Liver (tissue), 9 donors: ENCODE measurements around the gene CHRNA4. TPM values are rescaled to one million over a fixed set of nuclear protein-coding genes. Genes with fewer than 3 reads are reported as not detected.

Experiments
- DNase-seq: peaks from one replicate; pipeline ENCODE4 v3.0.0-alpha.2; 2017; ENCODE audit warnings: low spot score
- H3K27ac ChIP-seq, 2 donors: one replicate each; pipeline ENCODE4 v1.7.0; 2013; ENCODE audit warnings: inconsistent platforms in 2 of 2, low read length in 2 of 2, control low read depth in 1 of 2, low read depth in 1 of 2, mild to moderate bottlenecking in 1 of 2
- H3K27me3 ChIP-seq, 4 donors: one replicate each; pipeline versions ENCODE4 v1.6.1 to v1.7.0; 2013; ENCODE audit warnings: low read length in 3 of 4, inconsistent platforms in 1 of 4, mild to moderate bottlenecking in 1 of 4, moderate library complexity in 1 of 4; ENCODE audit not compliant: control insufficient read depth in 4 of 4, insufficient read depth in 4 of 4
- H3K36me3 ChIP-seq, 4 donors: one replicate each; pipeline versions ENCODE4 v1.6.1 to v1.7.0; 2013; ENCODE audit warnings: low read length in 3 of 4, mild to moderate bottlenecking in 3 of 4, low read depth in 1 of 4, moderate library complexity in 1 of 4; ENCODE audit not compliant: control insufficient read depth in 4 of 4, insufficient read depth in 3 of 4
- H3K4me1 ChIP-seq, 4 donors: one replicate each; pipeline versions ENCODE4 v1.6.1 to v1.7.0; 2013; ENCODE audit warnings: low read length in 3 of 4, mild to moderate bottlenecking in 3 of 4, moderate library complexity in 1 of 4; ENCODE audit not compliant: control insufficient read depth in 4 of 4, insufficient read depth in 4 of 4
- H3K4me3 ChIP-seq, 3 donors: one replicate each; pipeline versions ENCODE4 v1.6.1 to v1.7.0; 2013; ENCODE audit warnings: low read length in 3 of 3, control low read depth in 1 of 3, low read depth in 1 of 3, mild to moderate bottlenecking in 1 of 3
- H3K9ac ChIP-seq, 2 donors: one replicate each; pipeline ENCODE4 v1.7.0; 2013; ENCODE audit warnings: low read length in 2 of 2, mild to moderate bottlenecking in 2 of 2, moderate library complexity in 2 of 2, control low read depth in 1 of 2, low read depth in 1 of 2
- H3K9me3 ChIP-seq, 4 donors: one replicate each; pipeline versions ENCODE4 v1.6.1 to v1.7.0; 2013; ENCODE audit warnings: low read length in 3 of 4; ENCODE audit not compliant: control insufficient read depth in 4 of 4
- FOXA1 ChIP-seq: IDR thresholded peaks from 2 replicates; pipeline ENCODE4 v1.6.1; 2016; ENCODE audit warnings: antibody characterized with exemption
- FOXA2 ChIP-seq: IDR thresholded peaks from 2 replicates; pipeline ENCODE4 v1.6.1; 2016; ENCODE audit warnings: antibody characterized with exemption
- GABPA ChIP-seq, 2 donors: IDR thresholded peaks in 1 of 2; conservative IDR thresholded peaks in 1 of 2; 2 replicates each; pipeline ENCODE4 v1.6.1; 2016; ENCODE audit warnings: antibody characterized with exemption in 2 of 2, mild to moderate bottlenecking in 1 of 2, moderate library complexity in 1 of 2
- HNF4A ChIP-seq, 2 donors: conservative IDR thresholded peaks; 2 replicates each; pipeline ENCODE4 v1.6.1; 2016; ENCODE audit warnings: antibody characterized with exemption in 2 of 2, mild to moderate bottlenecking in 2 of 2
- HNF4G ChIP-seq: IDR thresholded peaks from 2 replicates; pipeline ENCODE4 v1.6.1; 2016; ENCODE audit warnings: antibody characterized with exemption
- JUND ChIP-seq, 2 donors: IDR thresholded peaks; 2 replicates each; pipeline ENCODE4 v1.6.1; 2016; ENCODE audit warnings: antibody characterized with exemption in 2 of 2
- RXRA ChIP-seq, 2 donors: IDR thresholded peaks; 2 replicates each; pipeline ENCODE4 v1.6.1; 2017 to 2018; ENCODE audit warnings: antibody characterized with exemption in 2 of 2, mild to moderate bottlenecking in 1 of 2
- SP1 ChIP-seq: IDR thresholded peaks from 2 replicates; pipeline ENCODE4 v1.6.1; 2018; ENCODE audit warnings: antibody characterized with exemption, mild to moderate bottlenecking
- TAF1 ChIP-seq: conservative IDR thresholded peaks from 2 replicates; pipeline ENCODE4 v1.6.1; 2016; ENCODE audit warnings: antibody characterized with exemption, mild to moderate bottlenecking
- YY1 ChIP-seq: IDR thresholded peaks from 2 replicates; pipeline ENCODE4 v1.6.1; 2016; ENCODE audit warnings: antibody characterized with exemption, mild to moderate bottlenecking
- WGBS: extraction: QIAGEN DNeasy Blood & Tissue Kit; methylation state at CpG from one replicate; pipeline ENCODE4 v1.1.7; 2013; 5-methylcytosine and 5-hydroxymethylcytosine counted together
- polyA plus RNA-seq, 2 donors: library from polyadenylated mRNA; stranded (reverse) in 1 of 2; unstranded in 1 of 2; fragments of 200-250 nt in 1 of 2; fragments of >200 nt in 1 of 2; fragmentation: Nextera tagmentation in 1 of 2; extraction: Ambion mirVana in 1 of 2; gene quantifications; one replicate each; pipeline versions ENCODE4 v1.2.1 to v1.2.3, GENCODE V29; 2013 to 2015
- total RNA-seq, 2 donors: library from RNA; depleted of rRNA; stranded (reverse); fragments of >200 nt; gene quantifications; one replicate each; pipeline ENCODE4 v1.2.3, GENCODE V29; 2014
- TF ChIP-seq, protein P1 (sequence below): IDR thresholded peaks from 2 replicates; pipeline ENCODE4 v1.6.1; 2016; ENCODE audit warnings: antibody characterized with exemption
- TF ChIP-seq, protein P2 (sequence below): fragments of 150-350 bp; IDR thresholded peaks from 2 replicates; pipeline ENCODE4 v1.5.1; 2017; ENCODE audit warnings: improper control_type of control experiment, low read depth, low read length; ENCODE audit not compliant: missing input control
- TF ChIP-seq, protein P3 (sequence below): IDR thresholded peaks from 2 replicates; pipeline ENCODE4 v1.6.1; 2016; ENCODE audit warnings: antibody characterized with exemption
- TF ChIP-seq, protein P4 (sequence below): IDR thresholded peaks from 2 replicates; pipeline ENCODE4 v1.6.1; 2016; ENCODE audit warnings: antibody characterized with exemption, mild to moderate bottlenecking
- donor health status: healthy.
- donor health status: healthy.
- donor health status: healthy.
- donor health status: healthy.
- donor health status: healthy.

Gene CHRNA4
- total and polyA plus RNA-seq, 4 donors: 3.2 to 23.3 (median 6.4) TPM; not detected in 1

DNA sequence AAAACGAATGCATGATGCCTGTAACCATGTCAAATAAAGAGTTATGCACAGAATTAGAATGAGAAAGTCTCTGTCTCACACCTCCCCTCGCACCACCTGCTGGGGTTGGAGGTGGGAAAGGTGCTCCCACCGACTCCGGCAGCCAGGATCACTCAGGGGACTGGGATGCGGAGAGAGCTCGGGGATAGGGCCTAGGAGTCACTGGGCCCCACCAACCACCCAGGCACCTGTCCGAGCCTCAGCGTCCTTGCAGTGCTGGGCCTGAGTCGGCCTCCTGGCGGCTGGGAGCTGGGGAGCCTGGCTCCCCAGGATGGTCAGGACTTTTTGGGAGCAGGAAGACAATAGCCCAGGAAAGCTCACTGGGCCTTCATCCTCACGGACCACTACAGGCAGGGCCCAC is 22.4 kb upstream of the CHRNA4 start:
- no peak for TF ChIP-seq SP1
- TF ChIP-seq GABPA (IDR thresholded peaks at IDR 0.05 in 1 of 2, conservative IDR thresholded peaks at IDR 0.05 in 1 of 2): no peak
- TF ChIP-seq, protein P1, sequence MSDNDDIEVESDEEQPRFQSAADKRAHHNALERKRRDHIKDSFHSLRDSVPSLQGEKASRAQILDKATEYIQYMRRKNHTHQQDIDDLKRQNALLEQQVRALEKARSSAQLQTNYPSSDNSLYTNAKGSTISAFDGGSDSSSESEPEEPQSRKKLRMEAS: no peak
- no peak for TF ChIP-seq HNF4G
- TF ChIP-seq, protein P2, sequence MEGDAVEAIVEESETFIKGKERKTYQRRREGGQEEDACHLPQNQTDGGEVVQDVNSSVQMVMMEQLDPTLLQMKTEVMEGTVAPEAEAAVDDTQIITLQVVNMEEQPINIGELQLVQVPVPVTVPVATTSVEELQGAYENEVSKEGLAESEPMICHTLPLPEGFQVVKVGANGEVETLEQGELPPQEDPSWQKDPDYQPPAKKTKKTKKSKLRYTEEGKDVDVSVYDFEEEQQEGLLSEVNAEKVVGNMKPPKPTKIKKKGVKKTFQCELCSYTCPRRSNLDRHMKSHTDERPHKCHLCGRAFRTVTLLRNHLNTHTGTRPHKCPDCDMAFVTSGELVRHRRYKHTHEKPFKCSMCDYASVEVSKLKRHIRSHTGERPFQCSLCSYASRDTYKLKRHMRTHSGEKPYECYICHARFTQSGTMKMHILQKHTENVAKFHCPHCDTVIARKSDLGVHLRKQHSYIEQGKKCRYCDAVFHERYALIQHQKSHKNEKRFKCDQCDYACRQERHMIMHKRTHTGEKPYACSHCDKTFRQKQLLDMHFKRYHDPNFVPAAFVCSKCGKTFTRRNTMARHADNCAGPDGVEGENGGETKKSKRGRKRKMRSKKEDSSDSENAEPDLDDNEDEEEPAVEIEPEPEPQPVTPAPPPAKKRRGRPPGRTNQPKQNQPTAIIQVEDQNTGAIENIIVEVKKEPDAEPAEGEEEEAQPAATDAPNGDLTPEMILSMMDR: no peak

DNA sequence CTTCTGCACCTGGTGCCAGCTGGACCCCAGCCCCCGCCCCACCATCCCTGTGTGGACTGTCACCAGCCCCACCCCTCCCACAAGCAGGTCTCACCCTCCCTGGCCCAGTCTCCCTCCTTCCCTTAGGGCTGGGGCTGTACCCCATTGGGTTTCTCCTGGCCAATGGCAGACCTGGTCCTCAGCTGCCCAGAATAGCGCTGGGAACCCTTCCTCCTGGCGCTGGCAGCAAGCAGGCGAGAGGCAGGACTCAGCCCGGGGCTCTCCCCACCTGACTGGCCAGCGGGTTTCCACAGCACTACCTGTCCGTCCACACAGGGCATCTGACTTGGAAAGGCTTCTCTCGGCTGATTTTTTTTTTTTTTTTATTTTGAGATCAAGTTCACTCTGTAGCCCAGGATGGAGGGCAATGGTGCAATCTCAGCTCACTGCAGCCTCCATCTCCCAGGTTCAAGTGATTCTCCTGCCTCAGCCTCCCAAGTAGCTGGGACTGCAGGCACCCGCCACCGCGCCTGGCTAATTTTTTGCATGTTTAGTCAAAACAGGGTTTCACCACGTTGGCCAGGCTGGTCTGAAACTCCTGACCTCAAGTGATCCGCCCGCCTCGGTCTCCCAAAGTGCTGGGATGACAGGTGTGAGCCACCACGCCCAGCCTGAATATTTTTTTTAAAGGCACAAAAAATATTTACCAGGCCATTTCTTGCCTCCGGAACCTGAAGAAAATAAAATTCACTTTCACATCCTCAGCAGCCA is 21.6 kb upstream of the CHRNA4 start:
- TF ChIP-seq HNF4G (no peak), HNF4A (conservative IDR thresholded peaks at IDR 0.05) (no peak), TAF1 (no peak), YY1 (no peak), SP1 (no peak), GABPA (IDR thresholded peaks at IDR 0.05 in 1 of 2, conservative IDR thresholded peaks at IDR 0.05 in 1 of 2) (no peak), FOXA2 (no peak), FOXA1 (no peak), JUND (IDR thresholded peaks at IDR 0.05) (no peak), RXRA (IDR thresholded peaks at IDR 0.05) (no peak)
- TF ChIP-seq, protein P3, sequence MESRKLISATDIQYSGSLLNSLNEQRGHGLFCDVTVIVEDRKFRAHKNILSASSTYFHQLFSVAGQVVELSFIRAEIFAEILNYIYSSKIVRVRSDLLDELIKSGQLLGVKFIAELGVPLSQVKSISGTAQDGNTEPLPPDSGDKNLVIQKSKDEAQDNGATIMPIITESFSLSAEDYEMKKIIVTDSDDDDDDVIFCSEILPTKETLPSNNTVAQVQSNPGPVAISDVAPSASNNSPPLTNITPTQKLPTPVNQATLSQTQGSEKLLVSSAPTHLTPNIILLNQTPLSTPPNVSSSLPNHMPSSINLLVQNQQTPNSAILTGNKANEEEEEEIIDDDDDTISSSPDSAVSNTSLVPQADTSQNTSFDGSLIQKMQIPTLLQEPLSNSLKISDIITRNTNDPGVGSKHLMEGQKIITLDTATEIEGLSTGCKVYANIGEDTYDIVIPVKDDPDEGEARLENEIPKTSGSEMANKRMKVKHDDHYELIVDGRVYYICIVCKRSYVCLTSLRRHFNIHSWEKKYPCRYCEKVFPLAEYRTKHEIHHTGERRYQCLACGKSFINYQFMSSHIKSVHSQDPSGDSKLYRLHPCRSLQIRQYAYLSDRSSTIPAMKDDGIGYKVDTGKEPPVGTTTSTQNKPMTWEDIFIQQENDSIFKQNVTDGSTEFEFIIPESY: no peak
- TF ChIP-seq, protein P2: no peak
- TF ChIP-seq, protein P1: no peak
- TF ChIP-seq, protein P4, sequence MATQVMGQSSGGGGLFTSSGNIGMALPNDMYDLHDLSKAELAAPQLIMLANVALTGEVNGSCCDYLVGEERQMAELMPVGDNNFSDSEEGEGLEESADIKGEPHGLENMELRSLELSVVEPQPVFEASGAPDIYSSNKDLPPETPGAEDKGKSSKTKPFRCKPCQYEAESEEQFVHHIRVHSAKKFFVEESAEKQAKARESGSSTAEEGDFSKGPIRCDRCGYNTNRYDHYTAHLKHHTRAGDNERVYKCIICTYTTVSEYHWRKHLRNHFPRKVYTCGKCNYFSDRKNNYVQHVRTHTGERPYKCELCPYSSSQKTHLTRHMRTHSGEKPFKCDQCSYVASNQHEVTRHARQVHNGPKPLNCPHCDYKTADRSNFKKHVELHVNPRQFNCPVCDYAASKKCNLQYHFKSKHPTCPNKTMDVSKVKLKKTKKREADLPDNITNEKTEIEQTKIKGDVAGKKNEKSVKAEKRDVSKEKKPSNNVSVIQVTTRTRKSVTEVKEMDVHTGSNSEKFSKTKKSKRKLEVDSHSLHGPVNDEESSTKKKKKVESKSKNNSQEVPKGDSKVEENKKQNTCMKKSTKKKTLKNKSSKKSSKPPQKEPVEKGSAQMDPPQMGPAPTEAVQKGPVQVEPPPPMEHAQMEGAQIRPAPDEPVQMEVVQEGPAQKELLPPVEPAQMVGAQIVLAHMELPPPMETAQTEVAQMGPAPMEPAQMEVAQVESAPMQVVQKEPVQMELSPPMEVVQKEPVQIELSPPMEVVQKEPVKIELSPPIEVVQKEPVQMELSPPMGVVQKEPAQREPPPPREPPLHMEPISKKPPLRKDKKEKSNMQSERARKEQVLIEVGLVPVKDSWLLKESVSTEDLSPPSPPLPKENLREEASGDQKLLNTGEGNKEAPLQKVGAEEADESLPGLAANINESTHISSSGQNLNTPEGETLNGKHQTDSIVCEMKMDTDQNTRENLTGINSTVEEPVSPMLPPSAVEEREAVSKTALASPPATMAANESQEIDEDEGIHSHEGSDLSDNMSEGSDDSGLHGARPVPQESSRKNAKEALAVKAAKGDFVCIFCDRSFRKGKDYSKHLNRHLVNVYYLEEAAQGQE: no peak
- no peak overlapping the region for H3K9ac ChIP-seq
- H3K9me3 ChIP-seq: peaks cover 3 to 14% (median 5%) of the 10 kb centered on the region in 4 donors
- H3K27me3 ChIP-seq: no peaks in the 10 kb centered on the region
- WGBS: 57% methylated on average over 17 of the region's 17 CpGs
- peaks cover 0 to 4% (median 0%) of the 10 kb centered on the region in 4 donors for H3K4me1 ChIP-seq
- H3K27ac ChIP-seq: no peak overlapping the region
- no peaks in the 10 kb centered on the region for H3K36me3 ChIP-seq
- H3K4me3 ChIP-seq: no peak overlapping the region
- no peak for DNase-seq

More for the DNA sequence above, 22.4 kb upstream of the CHRNA4 start:
- Histone ChIP-seq H3K27me3 (no peaks in the 10 kb centered on the region), H3K27ac (no peak overlapping the region), H3K9me3 (peaks cover 3 to 14% (median 5%) of the 10 kb centered on the region in 4 donors), H3K9ac (no peak overlapping the region), H3K4me3 (no peak overlapping the region), H3K4me1 (peaks cover 0 to 4% (median 0%) of the 10 kb centered on the region in 4 donors), H3K36me3 (no peaks in the 10 kb centered on the region)
- WGBS: 55% methylated on average over 11 of the region's 11 CpGs
- DNase-seq: no peak
